Keratinocyte (primary cell): ENCODE results near the gene SUOX. TPM values are rescaled to one million over a fixed set of nuclear protein-coding genes. Genes with fewer than 3 reads are reported as not detected.

ENCODE experiments used
- DNase-seq: peaks from one replicate; pipeline ENCODE4 v3.0.0-alpha.2; 2011; ENCODE audit warnings: low read depth, missing footprints, low spot score
- FAIRE-seq: peaks from 2 replicates; lab custom pipeline; 2011; peaks lifted over from hg19 to GRCh38; lab: Jason Lieb, UNC
- H2AFZ ChIP-seq: 2 replicates; pipeline ENCODE4 v1.6.0; 2012; ENCODE audit warnings: low read length, control low read depth, inconsistent platforms; ENCODE audit not compliant: control insufficient read depth
- H3K27ac ChIP-seq: 2 replicates; pipeline ENCODE4 v1.5.1; 2011; ENCODE audit warnings: low read length; ENCODE audit not compliant: control insufficient read depth, insufficient read depth
- H3K27me3 ChIP-seq: 3 replicates; pipeline ENCODE4 v1.6.0; 2011; ENCODE audit warnings: low read length; ENCODE audit not compliant: control insufficient read depth, insufficient read depth; ENCODE audit errors: extremely low read depth
- H3K36me3 ChIP-seq, 2 experiments: 2 replicates in 1 of 2; 3 replicates in 1 of 2; pipeline ENCODE4 v1.5.1; 2011; ENCODE audit warnings: low read length in 2 of 2, mild to moderate bottlenecking in 1 of 2; ENCODE audit not compliant: control insufficient read depth in 2 of 2, insufficient read depth in 2 of 2; ENCODE audit errors: extremely low read depth in 1 of 2
- H3K4me1 ChIP-seq: 3 replicates; pipeline ENCODE4 v1.5.1; 2011; ENCODE audit warnings: low read length; ENCODE audit not compliant: control insufficient read depth, insufficient read depth; ENCODE audit errors: extremely low read depth
- H3K4me2 ChIP-seq: 3 replicates; pipeline ENCODE4 v1.6.0; 2011; ENCODE audit warnings: low read depth, low read length; ENCODE audit not compliant: control insufficient read depth, insufficient read depth; ENCODE audit errors: extremely low read depth
- H3K4me3 ChIP-seq, 3 experiments: fragments of 200-600 bp in 1 of 3; sonication (generic) in 1 of 3; 2 replicates in 2 of 3; 3 replicates in 1 of 3; pipeline ENCODE4 v1.5.1; 2011 to 2016; ENCODE audit warnings: low read length in 3 of 3, mild to moderate bottlenecking in 3 of 3, control low read depth in 2 of 3, inconsistent platforms in 1 of 3, low read depth in 1 of 3, mixed read lengths in 1 of 3, mixed run types in 1 of 3, moderate library complexity in 1 of 3; ENCODE audit not compliant: control insufficient read depth in 2 of 3, insufficient read depth in 2 of 3; ENCODE audit errors: extremely low read depth in 1 of 3
- H3K79me2 ChIP-seq: 2 replicates; pipeline ENCODE4 v1.6.0; 2012; ENCODE audit warnings: low read length; ENCODE audit not compliant: control insufficient read depth, insufficient read depth
- H3K9ac ChIP-seq: 3 replicates; pipeline ENCODE4 v1.6.0; 2011; ENCODE audit warnings: low read length; ENCODE audit not compliant: control insufficient read depth, insufficient read depth; ENCODE audit errors: extremely low read depth
- H3K9me1 ChIP-seq: 3 replicates; pipeline ENCODE4 v1.6.0; 2011; ENCODE audit warnings: low read length; ENCODE audit not compliant: control insufficient read depth, insufficient read depth; ENCODE audit errors: extremely low read depth
- H3K9me3 ChIP-seq: 2 replicates; pipeline ENCODE4 v1.5.1; 2012; ENCODE audit warnings: low read depth, low read length; ENCODE audit not compliant: control insufficient read depth
- H4K20me1 ChIP-seq: 3 replicates; pipeline ENCODE4 v1.6.0; 2011; ENCODE audit warnings: low read length; ENCODE audit not compliant: control insufficient read depth, insufficient read depth; ENCODE audit errors: extremely low read depth
- CTCF ChIP-seq, 3 experiments: IDR thresholded peaks in 1 of 3; conservative IDR thresholded peaks in 1 of 3; optimal IDR thresholded peaks in 1 of 3; 2 replicates in 2 of 3; 3 replicates in 1 of 3; pipeline versions ENCODE3 to v1.5.1; 2011; ENCODE audit warnings: low read length in 3 of 3, mild to moderate bottlenecking in 3 of 3, moderate library complexity in 2 of 3, control low read depth in 1 of 3, inconsistent platforms in 1 of 3; ENCODE audit not compliant: insufficient read depth in 2 of 3; ENCODE audit errors: extremely low read depth in 1 of 3
- EZH2 ChIP-seq: IDR thresholded peaks from one replicate; pipeline ENCODE4 v1.6.1; 2012; ENCODE audit warnings: inconsistent platforms, mild to moderate bottlenecking, low read length, moderate library complexity
- dilution Hi-C: fragments of 300-500 bp; cut with MboI; formaldehyde crosslinking; loops from one replicate; pipeline ENCODE4 v1.7.0; 2020; ENCODE audit warnings: low sequenced_read_pairs; ENCODE audit not compliant: extremely low pct_ligation_motif_present
- polyA plus RNA-seq, 5 experiments: library from polyadenylated mRNA; depleted of rRNA in 3 of 5; stranded (reverse) in 3 of 5; stranded (forward) in 1 of 5; unstranded in 1 of 5; fragments of >200 nt; gene quantifications; 1 replicate in 1 of 5; 2 replicates in 3 of 5; 3 replicates in 1 of 5; pipeline versions ENCODE4 v1.2.1 to v1.2.3, GENCODE V29; 2011 to 2012; ENCODE audit warnings: missing spikeins in 2 of 5, low read depth in 1 of 5, low replicate concordance in 1 of 5

SUOX gene
- polyA plus RNA-seq, 1 donor (not counting 4 experiments of a cell fraction or from before 2014, with no cell fraction given) = 9.0 TPM

GRCh38 chr12:55972042-55972441 is 25.0 kb upstream of the SUOX start:
- Histone ChIP-seq H3K27ac (peak overlapping the region; percentile 93), H3K79me2 (peaks cover 37% of the 10 kb centered on the region), H3K27me3 (no peaks in the 10 kb centered on the region), H2AFZ (no peak overlapping the region), H3K9me3 (no peaks in the 10 kb centered on the region), H3K4me3 (peak overlapping the region; percentile 50 to 98 (median 78)), H3K9ac (peak overlapping the region; percentile 90), H4K20me1 (peaks cover 1% of the 10 kb centered on the region), H3K9me1 (no peaks in the 10 kb centered on the region), H3K4me1 (peaks cover 34% of the 10 kb centered on the region), H3K4me2 (peak overlapping the region; percentile 99), H3K36me3 (peaks cover 0 to 27% of the 10 kb centered on the region in 2 experiments)
- dilution Hi-C loops = no loop called here
- TF ChIP-seq EZH2 (no peak), CTCF (optimal IDR thresholded peaks at IDR 0.05 in 1 of 3, IDR thresholded peaks at IDR 0.05 in 1 of 3, conservative IDR thresholded peaks at IDR 0.05 in 1 of 3; ENCODE audit: extremely low read depth in 1 of 3, insufficient read depth in 2 of 3, low read length in 3 of 3) (no peak)
- FAIRE-seq (no peak), DNase-seq (no peak)

- Histone ChIP-seq H3K9me1 (no peaks in the 10 kb centered on the region), H3K9me3 (no peaks in the 10 kb centered on the region), H4K20me1 (peaks cover 2% of the 10 kb centered on the region), H3K4me3 (peak overlapping the region; percentile 50 to 98 (median 78)), H3K27me3 (no peaks in the 10 kb centered on the region), H3K9ac (peak overlapping the region; percentile 90), H3K36me3 (peaks cover 0 to 28% of the 10 kb centered on the region in 2 experiments), H2AFZ (peak overlapping the region; percentile 81), H3K79me2 (peaks cover 37% of the 10 kb centered on the region), H3K4me1 (peaks cover 31% of the 10 kb centered on the region), H3K27ac (peak overlapping the region; percentile 93), H3K4me2 (peak overlapping the region; percentile 99)
- dilution Hi-C loops = no loop called here
- DNase-seq (no peak), FAIRE-seq (no peak)
- TF ChIP-seq CTCF (optimal IDR thresholded peaks at IDR 0.05 in 1 of 3, IDR thresholded peaks at IDR 0.05 in 1 of 3, conservative IDR thresholded peaks at IDR 0.05 in 1 of 3; ENCODE audit: extremely low read depth in 1 of 3, insufficient read depth in 2 of 3, low read length in 3 of 3) = no peak
- TF ChIP-seq EZH2 = no peak
These were observed 24.6 kb upstream of the SUOX start for GRCh38 chr12:55972456-55972855.
